HG02588 (cell line): ENCODE results near the gene ENHO.
"Not testable (repeated sequence)": the region's sequence is repeated elsewhere in the genome, so short reads cannot be mapped to it uniquely, and the experiment has no call there.

Experiments
- ATAC-seq: cut with Tn5 transposase; IDR thresholded peaks from one replicate; pipeline ENCODE4 v1.9.1; 2021; ENCODE audit warnings: mild to moderate bottlenecking, moderate library complexity; ENCODE audit not compliant: unreplicated experiment

Gene ENHO

GRCh38 chr9:34532041-34532440, 9.3 kb upstream of the ENHO start:
- not testable (repeated sequence) for ATAC-seq

- ATAC-seq = no peak
Observed at GRCh38 chr9:34526026-34526425, 3.2 kb upstream of the ENHO start.

- no peak for ATAC-seq
Observed at GRCh38 chr9:34524349-34524748, 1.6 kb upstream of the ENHO start.

- no peak for ATAC-seq
Observed at GRCh38 chr9:34522091-34522887, 501 bp downstream of the ENHO start.

GRCh38 chr9:34521406-34522045, 1.3 kb downstream of the ENHO start:
- no peak for ATAC-seq

GRCh38 chr9:34520505-34521385, 2.0 kb downstream of the ENHO start:
- no peak for ATAC-seq

- no peak for ATAC-seq
Observed at GRCh38 chr9:34520096-34520495, 2.7 kb downstream of the ENHO start.

GRCh38 chr9:34519321-34520020, 3.3 kb downstream of the ENHO start:
- no peak for ATAC-seq

- ATAC-seq = no peak
Observed at GRCh38 chr9:34518896-34519295, 3.9 kb downstream of the ENHO start.

GRCh38 chr9:34518110-34518616, 4.6 kb downstream of the ENHO start:
- ATAC-seq = no peak

GRCh38 chr9:34517185-34517584, 5.6 kb downstream of the ENHO start:
- no peak for ATAC-seq

GRCh38 chr9:34515959-34516358, 6.8 kb downstream of the ENHO start:
- no peak for ATAC-seq

- ATAC-seq = no peak
Observed at GRCh38 chr9:34514816-34515215, 8.0 kb downstream of the ENHO start.

- no peak for ATAC-seq
Observed at GRCh38 chr9:34514401-34514800, 8.4 kb downstream of the ENHO start.

GRCh38 chr9:34513567-34514214, 9.1 kb downstream of the ENHO start:
- no peak for ATAC-seq

GRCh38 chr9:34512131-34513078, 10.4 kb downstream of the ENHO start:
- no peak for ATAC-seq

- no peak for ATAC-seq
Observed at GRCh38 chr9:34510497-34511468, 12.0 kb downstream of the ENHO start.

- ATAC-seq = no peak
Observed at GRCh38 chr9:34508951-34509350, 13.8 kb downstream of the ENHO start.
